Measurements from ENCODE around the gene PLCL2. TPM values are rescaled to one million over a fixed set of nuclear protein-coding genes. Genes with fewer than 3 reads are reported as not detected.
"Not testable (repeated sequence)": the region's sequence is repeated elsewhere in the genome, so short reads cannot be mapped to it uniquely, and the experiment has no call there.

The PLCL2 gene
- total RNA-seq, 1 experiment from 2014 or later: not detected

GRCh38 chr3:17070161-17070959 lies 185.6 kb downstream of the PLCL2 start:
- DNase-seq (ENCODE audit: low read depth): peak; percentile 6

GRCh38 chr3:17074559-17074958 lies 189.8 kb downstream of the PLCL2 start:
- DNase-seq (ENCODE audit: low read depth): no peak

GRCh38 chr3:17075358-17075757 lies 190.6 kb downstream of the PLCL2 start:
- no peak for DNase-seq (ENCODE audit: low read depth)

GRCh38 chr3:17075907-17076306 lies 191.2 kb downstream of the PLCL2 start:
- no peak for DNase-seq (ENCODE audit: low read depth)

GRCh38 chr3:17076940-17077605 lies 192.3 kb downstream of the PLCL2 start:
- no peak for DNase-seq (ENCODE audit: low read depth)

GRCh38 chr3:17077606-17078005 lies 192.9 kb downstream of the PLCL2 start:
- no peak for DNase-seq (ENCODE audit: low read depth)

GRCh38 chr3:17078926-17079465 lies 194.2 kb downstream of the PLCL2 start:
- DNase-seq (ENCODE audit: low read depth): no peak

DNA sequence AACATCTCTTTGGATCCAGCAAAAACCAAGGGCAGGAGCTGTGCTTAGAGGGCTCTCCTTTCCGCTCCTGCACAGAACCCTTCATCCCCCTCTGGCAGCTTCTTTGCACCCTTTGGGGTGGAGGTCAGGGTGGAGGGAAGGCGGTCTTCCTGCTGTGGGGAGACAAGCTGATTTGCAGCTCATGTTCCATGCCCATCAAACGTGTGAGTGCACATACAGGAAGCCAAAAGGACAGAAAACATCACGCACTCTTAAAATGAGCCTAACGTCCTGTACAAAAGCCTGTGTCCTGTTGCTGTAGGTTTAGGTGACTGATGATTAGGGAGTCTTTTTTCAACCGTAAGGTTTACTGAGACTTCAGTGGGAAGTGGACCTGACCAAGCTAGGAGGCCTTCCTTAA lies 195.2 kb downstream of the PLCL2 start:
- DNase-seq (ENCODE audit: low read depth): no peak

DNA sequence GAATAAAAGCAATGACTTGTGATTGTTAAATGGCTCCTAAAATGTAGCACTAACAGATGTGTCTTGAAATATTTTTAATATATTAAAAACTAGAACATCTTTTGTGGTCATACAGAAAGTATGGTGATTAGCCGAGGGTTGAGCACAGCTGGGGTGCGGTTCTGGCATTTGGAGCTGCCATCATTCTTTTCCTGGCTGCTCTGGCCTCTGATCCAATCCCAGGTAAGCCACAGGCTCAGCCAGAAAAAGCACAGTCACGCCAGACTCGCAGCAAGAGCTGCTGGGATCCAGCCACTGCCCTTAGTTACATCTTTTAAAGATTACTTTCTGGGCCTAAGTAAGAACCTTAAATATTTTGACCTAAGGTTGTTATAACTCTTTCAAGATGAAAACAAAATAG lies 196.8 kb downstream of the PLCL2 start:
- no peak for DNase-seq (ENCODE audit: low read depth)

DNA sequence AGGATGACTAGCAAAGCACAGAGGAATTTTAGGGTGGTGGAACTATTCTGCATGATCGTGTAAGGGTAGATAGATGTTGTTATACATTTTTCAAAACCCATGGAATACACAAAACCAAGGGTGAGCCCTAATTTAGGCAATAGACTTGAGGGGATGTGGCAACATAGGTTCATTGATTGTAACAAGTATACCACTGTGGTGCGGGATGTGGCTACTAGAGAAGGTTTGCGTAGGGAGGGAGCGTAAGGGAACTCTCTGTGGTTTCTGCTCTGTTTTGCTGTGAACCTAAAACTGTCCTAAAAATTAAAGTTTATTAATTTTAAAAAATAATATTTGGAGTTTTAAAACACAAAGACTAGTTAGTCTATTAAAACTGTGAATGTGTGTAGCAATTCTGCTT lies 202.8 kb downstream of the PLCL2 start:
- DNase-seq (ENCODE audit: low read depth): no peak

- DNase-seq (ENCODE audit: low read depth): no peak
Measured at GRCh38 chr3:17088017-17088416, 203.3 kb downstream of the PLCL2 start.

- DNase-seq (ENCODE audit: low read depth): no peak
Measured at GRCh38 chr3:17088602-17089313, 204.0 kb downstream of the PLCL2 start.

DNA sequence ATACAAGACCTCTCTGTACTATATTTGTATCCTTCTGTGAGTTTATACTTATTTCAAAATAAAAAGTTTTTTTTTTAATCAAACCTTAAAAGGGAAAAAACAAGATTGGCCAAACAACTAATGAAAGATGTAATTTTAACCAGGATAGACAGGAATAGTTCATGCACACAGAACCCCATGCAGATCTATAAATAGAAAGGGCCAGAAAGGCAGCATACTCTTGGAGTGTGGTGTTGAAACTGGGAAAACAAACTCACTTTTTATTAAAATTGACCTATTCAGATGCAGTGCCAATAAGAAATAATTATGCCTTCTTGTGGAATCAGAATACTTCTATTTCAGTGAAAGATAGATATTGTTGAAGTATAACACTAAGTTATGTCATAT lies 204.6 kb downstream of the PLCL2 start:
- no peak for DNase-seq (ENCODE audit: low read depth)

DNA sequence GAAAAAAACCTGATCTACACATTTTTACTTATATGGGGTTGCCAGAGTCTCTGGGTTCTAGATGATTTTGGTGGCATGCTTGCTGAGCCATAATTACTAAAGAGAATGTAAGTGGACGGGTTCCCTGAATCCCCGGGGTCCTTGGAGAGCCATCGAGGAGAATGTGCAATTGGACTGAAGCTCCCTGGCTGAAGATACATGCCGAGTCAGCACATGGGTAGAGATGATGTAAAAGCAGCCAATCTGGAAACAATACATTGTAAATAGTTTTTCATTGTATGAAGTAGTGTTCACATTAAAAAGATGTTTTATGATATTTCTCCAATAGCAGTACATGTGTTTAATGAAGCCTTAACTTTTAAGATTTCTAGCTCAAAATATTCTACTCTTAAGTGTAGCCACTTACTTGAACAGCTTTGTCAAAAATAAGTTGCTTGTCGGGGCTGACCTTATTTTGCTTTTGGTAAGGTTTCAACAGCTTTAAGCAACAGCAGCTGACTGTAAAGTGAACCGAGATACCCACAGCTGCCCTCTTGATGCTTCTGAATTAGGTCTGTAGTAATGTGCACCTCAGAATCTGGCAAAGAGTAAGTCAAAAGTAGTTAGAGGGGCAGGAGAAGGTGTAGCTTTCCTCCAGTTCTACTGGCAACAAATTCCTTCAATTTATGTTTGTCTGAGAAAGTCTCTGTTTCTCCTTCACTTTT lies 205.7 kb downstream of the PLCL2 start:
- DNase-seq (ENCODE audit: low read depth): no peak

DNA sequence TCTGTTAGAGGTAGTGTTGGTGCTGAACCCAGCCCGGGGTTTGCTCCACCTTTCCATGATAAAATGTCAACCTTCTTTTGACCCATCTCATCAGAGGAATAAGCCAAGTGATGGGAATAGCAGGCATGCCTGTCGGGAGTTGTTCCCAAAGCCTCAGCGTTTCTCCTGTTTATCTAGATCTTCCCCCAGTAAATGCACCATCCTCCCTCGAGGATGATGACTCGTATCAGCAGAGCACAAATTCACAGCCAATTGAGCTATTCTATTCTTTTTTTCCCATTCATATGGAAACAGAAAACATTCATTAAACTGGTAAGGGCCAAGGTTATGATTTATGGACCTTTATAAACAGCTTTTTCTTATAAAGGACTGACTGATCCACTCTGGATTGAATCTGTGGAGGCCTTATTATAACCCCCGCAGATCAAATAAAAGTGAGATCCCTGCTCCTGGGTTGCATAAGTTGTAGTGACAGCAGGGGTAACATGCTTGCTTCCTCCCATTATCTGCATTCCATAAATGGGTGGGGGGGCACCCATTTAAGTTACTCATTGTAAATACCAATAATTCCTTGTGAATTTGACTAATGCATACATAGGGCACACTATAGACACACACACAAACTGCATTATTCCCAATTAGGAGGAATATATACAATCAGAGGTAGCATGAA lies 207.3 kb downstream of the PLCL2 start:
- peak; percentile 1 for DNase-seq (ENCODE audit: low read depth)

DNA sequence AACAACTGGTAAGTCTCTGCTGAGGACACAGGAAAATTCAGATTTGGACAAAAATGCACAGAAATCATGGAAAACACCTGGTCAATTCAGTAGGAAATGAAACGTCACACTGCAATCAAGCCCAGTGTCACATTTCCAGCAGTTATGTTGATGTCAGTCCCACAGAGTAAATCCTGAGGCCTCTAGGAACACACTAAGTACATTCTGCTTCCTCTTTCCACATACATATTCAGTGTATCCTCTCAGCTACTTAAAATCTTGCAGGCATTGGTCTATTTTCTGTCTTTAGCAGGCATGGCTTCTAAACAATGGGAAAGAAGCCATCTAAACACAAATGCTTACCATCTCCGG lies 207.8 kb downstream of the PLCL2 start:
- no peak for DNase-seq (ENCODE audit: low read depth)

DNA sequence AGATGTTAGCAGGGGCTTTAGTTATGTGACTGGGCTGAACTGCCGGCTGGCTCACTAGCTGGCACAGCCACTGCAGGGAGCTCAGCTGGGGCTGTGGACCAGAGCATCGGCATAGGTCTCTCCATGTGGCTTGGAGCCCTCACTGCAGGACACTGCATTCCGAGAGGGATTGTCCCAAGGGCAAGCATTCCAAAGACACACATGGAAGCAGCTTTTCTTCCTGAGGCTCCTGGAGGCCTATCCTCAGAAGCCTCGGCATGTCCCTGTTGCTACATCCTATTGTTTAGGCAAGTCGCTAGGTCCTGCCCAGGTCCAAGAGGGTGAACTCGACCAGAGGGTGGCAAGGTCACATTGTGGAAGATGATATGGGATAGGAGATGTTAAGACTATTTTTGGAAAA lies 209.8 kb downstream of the PLCL2 start:
- DNase-seq (ENCODE audit: low read depth): no peak

- DNase-seq (ENCODE audit: low read depth): no peak
Measured at GRCh38 chr3:17103579-17103978, 218.8 kb downstream of the PLCL2 start.

GRCh38 chr3:17106801-17107200 lies 222.0 kb downstream of the PLCL2 start:
- DNase-seq (ENCODE audit: low read depth): not testable (repeated sequence)

GRCh38 chr3:17110660-17111396 lies 226.1 kb downstream of the PLCL2 start:
- DNase-seq (ENCODE audit: low read depth): no peak
